SK-N-MC (cell line): Measurements from ENCODE around the gene CCDC6.

Experiments
- EZH2 ChIP-seq: fragments of 200-600 bp; sonication (generic); IDR thresholded peaks from one replicate; pipeline ENCODE4 v1.6.1; 2017; ENCODE audit warnings: antibody characterized with exemption
- POLR2AphosphoS5 ChIP-seq: IDR thresholded peaks from 2 replicates; pipeline ENCODE4 v1.6.1; 2012; ENCODE audit warnings: mild to moderate bottlenecking, low read depth, low read length, borderline replicate concordance

- TF ChIP-seq EZH2 (no peak), POLR2AphosphoS5 (no peak)
Observed at GRCh38 chr10:59905731-59906416, 482 bp downstream of the CCDC6 start.
